ENCODE data around the gene ARHGAP42. TPM values are rescaled to one million over a fixed set of nuclear protein-coding genes. Genes with fewer than 3 reads are reported as not detected.
A peak's percentile ranks its signal among the peaks of the same experiment; 100 is the strongest.

ARHGAP42 gene
- total and polyA plus RNA-seq, 2 experiments from 2014 or later = 64.8 to 135 TPM

GRCh38 chr11:100734743-100735527, 47.8 kb downstream of the ARHGAP42 start:
- Histone ChIP-seq H3K4me3 (no peak overlapping the region), H3K9me3 (ENCODE audit: low read depth) (no peaks in the 10 kb centered on the region), H3K27ac (peak overlapping the region; percentile 71), H3K4me1 (ENCODE audit: low read depth) (peaks cover 74% of the 10 kb centered on the region), H3K36me3 (no peaks in the 10 kb centered on the region), H3K27me3 (no peaks in the 10 kb centered on the region)
- TF ChIP-seq CTCF (IDR thresholded peaks at IDR 0.05; ENCODE audit: low read depth, low read length) = no peak
- no peak for DNase-seq (ENCODE audit: low read depth in 1 of 2, low spot score in 1 of 2)

GRCh38 chr11:100735949-100736675, 49.0 kb downstream of the ARHGAP42 start:
- no peaks in the 10 kb centered on the region for H3K9me3 ChIP-seq (ENCODE audit: low read depth)
- no peak for TF ChIP-seq CTCF (IDR thresholded peaks at IDR 0.05; ENCODE audit: low read depth, low read length)
- no peak overlapping the region for H3K4me3 ChIP-seq
- H3K27ac ChIP-seq = peak overlapping the region; percentile 69
- peak in 1 of 2 donors; percentile 59 for DNase-seq (ENCODE audit: low read depth in 1 of 2, low spot score in 1 of 2)
- no peaks in the 10 kb centered on the region for H3K36me3 ChIP-seq
- H3K27me3 ChIP-seq = no peaks in the 10 kb centered on the region
- H3K4me1 ChIP-seq (ENCODE audit: low read depth) = peaks cover 74% of the 10 kb centered on the region

- Histone ChIP-seq H3K4me3 (no peak overlapping the region), H3K27ac (peak overlapping the region; percentile 99), H3K36me3 (no peaks in the 10 kb centered on the region), H3K27me3 (no peaks in the 10 kb centered on the region), H3K9me3 (ENCODE audit: low read depth) (no peaks in the 10 kb centered on the region), H3K4me1 (ENCODE audit: low read depth) (peaks cover 75% of the 10 kb centered on the region)
- DNase-seq (ENCODE audit: low read depth in 1 of 2, low spot score in 1 of 2) = no peak
- no peak for TF ChIP-seq CTCF (IDR thresholded peaks at IDR 0.05; ENCODE audit: low read depth, low read length)
These were observed 51.7 kb downstream of the ARHGAP42 start for GRCh38 chr11:100738701-100739270.

GRCh38 chr11:100739666-100740065, 52.6 kb downstream of the ARHGAP42 start:
- TF ChIP-seq CTCF (IDR thresholded peaks at IDR 0.05; ENCODE audit: low read depth, low read length) = no peak
- Histone ChIP-seq H3K4me1 (ENCODE audit: low read depth) (peaks cover 75% of the 10 kb centered on the region), H3K27me3 (no peaks in the 10 kb centered on the region), H3K27ac (peak overlapping the region; percentile 99), H3K36me3 (no peaks in the 10 kb centered on the region), H3K9me3 (ENCODE audit: low read depth) (no peaks in the 10 kb centered on the region), H3K4me3 (no peak overlapping the region)
- DNase-seq (ENCODE audit: low read depth in 1 of 2, low spot score in 1 of 2) = peak; percentile 88 to 94

- H3K9me3 ChIP-seq (ENCODE audit: low read depth) = no peaks in the 10 kb centered on the region
- peak; percentile 36 to 81 for DNase-seq (ENCODE audit: low read depth in 1 of 2, low spot score in 1 of 2)
- H3K36me3 ChIP-seq = no peaks in the 10 kb centered on the region
- H3K27me3 ChIP-seq = no peaks in the 10 kb centered on the region
- peak overlapping the region; percentile 99 for H3K27ac ChIP-seq
- H3K4me1 ChIP-seq (ENCODE audit: low read depth) = peaks cover 69% of the 10 kb centered on the region
- H3K4me3 ChIP-seq = no peak overlapping the region
- no peak for TF ChIP-seq CTCF (IDR thresholded peaks at IDR 0.05; ENCODE audit: low read depth, low read length)
These were observed 53.4 kb downstream of the ARHGAP42 start for GRCh38 chr11:100740440-100740839.
